NB4 (cell line): ENCODE results near the gene DPP4.

ENCODE experiments used
- CTCF ChIP-seq: IDR thresholded peaks from one replicate; pipeline ENCODE4 v1.5.1; 2012; ENCODE audit warnings: low read depth, low read length
- POLR2A ChIP-seq: IDR thresholded peaks from 2 replicates; pipeline ENCODE4 v1.6.1; 2011; ENCODE audit warnings: mild to moderate bottlenecking; ENCODE audit not compliant: insufficient read length; ENCODE audit errors: extremely low read depth

GRCh38 chr2:162044586-162044985, 29.4 kb downstream of the DPP4 start:
- no peak for TF ChIP-seq CTCF
- no peak for TF ChIP-seq POLR2A
